Vagina (tissue), 2 donors: ENCODE data around the gene MED13L. TPM values are rescaled to one million over a fixed set of nuclear protein-coding genes. Genes with fewer than 3 reads are reported as not detected.

ENCODE experiments used
- DNase-seq, 2 donors: peaks; one replicate each; pipeline ENCODE4 v3.0.0-alpha.2; 2017; ENCODE audit errors: extremely low spot score in 2 of 2
- H3K27ac ChIP-seq: fragments of 200-600 bp; sonication (generic); one replicate; pipeline ENCODE4 v1.5.1; 2019
- H3K27me3 ChIP-seq: fragments of 200-600 bp; sonication (generic); one replicate; pipeline ENCODE4 v1.5.1; 2019
- H3K36me3 ChIP-seq, 2 donors: fragments of 200-600 bp; sonication (generic); one replicate each; pipeline ENCODE4 v1.5.1; 2017 to 2019
- H3K4me1 ChIP-seq: fragments of 200-600 bp; sonication (generic); one replicate; pipeline ENCODE4 v1.5.1; 2019
- H3K4me3 ChIP-seq, 2 donors: fragments of 200-600 bp; sonication (generic); 1 replicate in 1 of 2; 2 replicates in 1 of 2; pipeline ENCODE4 v1.5.1; 2016 to 2019
- H3K9me3 ChIP-seq: fragments of 200-600 bp; sonication (generic); one replicate; pipeline ENCODE4 v1.5.1; 2019
- POLR2A ChIP-seq, 2 donors: fragments of 450-650 bp; IDR thresholded peaks; one replicate each; pipeline ENCODE4 v1.6.1; 2017; ENCODE audit warnings: antibody characterized with exemption in 2 of 2, mild to moderate bottlenecking in 2 of 2, moderate library complexity in 2 of 2
- POLR2AphosphoS5 ChIP-seq, 2 donors: sonication (generic); formaldehyde crosslinking; IDR thresholded peaks; one replicate each; pipeline ENCODE4 v1.9.0; 2017; ENCODE audit warnings: antibody characterized with exemption in 2 of 2, mild to moderate bottlenecking in 2 of 2, low read depth in 1 of 2; ENCODE audit not compliant: insufficient read depth in 1 of 2
- intact Hi-C: fragments of 100-400 bp; cut with DNase I; formaldehyde crosslinking; loops from one replicate; pipeline ENCODE4 v1.15.1; 2023
- total RNA-seq: library from RNA; depleted of rRNA; stranded (reverse); fragments of >200 nt; gene quantifications from one replicate; pipeline ENCODE4 v1.2.3, GENCODE V29; 2016
- TF ChIP-seq, protein P1 (sequence below), 3 experiments: fragments of 450-650 bp in 2 of 3; fragments of 200-600 bp in 1 of 3; sonication (generic) in 1 of 3; IDR thresholded peaks; one replicate each; pipeline ENCODE4 v1.5.1; 2017 to 2019; ENCODE audit warnings: antibody characterized with exemption in 3 of 3, mild to moderate bottlenecking in 2 of 3, moderate library complexity in 2 of 3

MED13L gene
- total RNA-seq, 1 donor from 2014 or later, result 161 TPM

- Histone ChIP-seq H3K9me3 (no peaks in the 10 kb centered on the region), H3K4me3 (no peak overlapping the region), H3K36me3 (peaks cover 0 to 68% of the 10 kb centered on the region in 2 donors), H3K27me3 (no peaks in the 10 kb centered on the region), H3K27ac (no peak overlapping the region), H3K4me1 (no peaks in the 10 kb centered on the region)
- TF ChIP-seq POLR2A (IDR thresholded peaks at IDR 0.05) (no peak), POLR2AphosphoS5 (IDR thresholded peaks at IDR 0.05; ENCODE audit: insufficient read depth in 1 of 2, low read depth in 1 of 2) (no peak)
- TF ChIP-seq, protein P1, sequence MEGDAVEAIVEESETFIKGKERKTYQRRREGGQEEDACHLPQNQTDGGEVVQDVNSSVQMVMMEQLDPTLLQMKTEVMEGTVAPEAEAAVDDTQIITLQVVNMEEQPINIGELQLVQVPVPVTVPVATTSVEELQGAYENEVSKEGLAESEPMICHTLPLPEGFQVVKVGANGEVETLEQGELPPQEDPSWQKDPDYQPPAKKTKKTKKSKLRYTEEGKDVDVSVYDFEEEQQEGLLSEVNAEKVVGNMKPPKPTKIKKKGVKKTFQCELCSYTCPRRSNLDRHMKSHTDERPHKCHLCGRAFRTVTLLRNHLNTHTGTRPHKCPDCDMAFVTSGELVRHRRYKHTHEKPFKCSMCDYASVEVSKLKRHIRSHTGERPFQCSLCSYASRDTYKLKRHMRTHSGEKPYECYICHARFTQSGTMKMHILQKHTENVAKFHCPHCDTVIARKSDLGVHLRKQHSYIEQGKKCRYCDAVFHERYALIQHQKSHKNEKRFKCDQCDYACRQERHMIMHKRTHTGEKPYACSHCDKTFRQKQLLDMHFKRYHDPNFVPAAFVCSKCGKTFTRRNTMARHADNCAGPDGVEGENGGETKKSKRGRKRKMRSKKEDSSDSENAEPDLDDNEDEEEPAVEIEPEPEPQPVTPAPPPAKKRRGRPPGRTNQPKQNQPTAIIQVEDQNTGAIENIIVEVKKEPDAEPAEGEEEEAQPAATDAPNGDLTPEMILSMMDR (IDR thresholded peaks at IDR 0.05), result no peak
- no peak for DNase-seq
- intact Hi-C loops, result loop anchor here (10.0 kb wide), 1 partner anchor 214 kb away; no protein-coding TSS in a partner anchor
Measured at GRCh38 chr12:116010467-116010866, 267.0 kb downstream of the MED13L start.

- no peaks in the 10 kb centered on the region for H3K27me3 ChIP-seq
- TF ChIP-seq POLR2A (IDR thresholded peaks at IDR 0.05) (no peak), POLR2AphosphoS5 (IDR thresholded peaks at IDR 0.05; ENCODE audit: insufficient read depth in 1 of 2, low read depth in 1 of 2) (no peak)
- TF ChIP-seq, protein P1 (IDR thresholded peaks at IDR 0.05), result no peak
- H3K36me3 ChIP-seq, result peaks cover 0 to 67% of the 10 kb centered on the region in 2 donors
- no peak overlapping the region for H3K4me3 ChIP-seq
- H3K9me3 ChIP-seq, result no peaks in the 10 kb centered on the region
- DNase-seq, result no peak
- no peak overlapping the region for H3K27ac ChIP-seq
- intact Hi-C loops, result loop anchor here (10.0 kb wide), 1 partner anchor 215 kb away; no protein-coding TSS in a partner anchor
- no peaks in the 10 kb centered on the region for H3K4me1 ChIP-seq
Measured at GRCh38 chr12:116009805-116010204, 267.7 kb downstream of the MED13L start.

DNA sequence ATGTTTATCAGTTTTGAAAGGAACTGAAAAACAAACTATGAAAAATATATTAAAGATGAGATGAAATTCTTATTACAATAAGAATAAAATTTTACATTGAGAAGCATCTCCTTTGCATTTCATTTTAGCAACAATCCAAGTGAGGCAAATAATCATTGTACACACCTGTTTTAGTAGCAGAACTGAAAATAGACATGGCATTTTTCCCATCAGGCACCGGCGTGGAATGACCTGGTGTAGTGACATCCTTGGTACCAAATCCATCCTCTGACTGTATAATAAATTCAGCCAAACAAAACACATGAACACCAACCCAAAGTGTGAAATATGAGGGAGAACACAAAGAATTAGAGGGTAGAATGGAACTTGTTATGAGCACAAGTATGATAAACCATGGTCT lies 271.4 kb downstream of the MED13L start:
- H3K4me1 ChIP-seq, result no peaks in the 10 kb centered on the region
- peaks cover 0 to 54% of the 10 kb centered on the region in 2 donors for H3K36me3 ChIP-seq
- intact Hi-C loops, result no loop called here
- no peak overlapping the region for H3K4me3 ChIP-seq
- H3K27me3 ChIP-seq, result no peaks in the 10 kb centered on the region
- H3K9me3 ChIP-seq, result no peaks in the 10 kb centered on the region
- no peak overlapping the region for H3K27ac ChIP-seq
- no peak for DNase-seq
- TF ChIP-seq, protein P1 (IDR thresholded peaks at IDR 0.05), result no peak
- TF ChIP-seq POLR2A (IDR thresholded peaks at IDR 0.05) (no peak), POLR2AphosphoS5 (IDR thresholded peaks at IDR 0.05; ENCODE audit: insufficient read depth in 1 of 2, low read depth in 1 of 2) (no peak)

DNA sequence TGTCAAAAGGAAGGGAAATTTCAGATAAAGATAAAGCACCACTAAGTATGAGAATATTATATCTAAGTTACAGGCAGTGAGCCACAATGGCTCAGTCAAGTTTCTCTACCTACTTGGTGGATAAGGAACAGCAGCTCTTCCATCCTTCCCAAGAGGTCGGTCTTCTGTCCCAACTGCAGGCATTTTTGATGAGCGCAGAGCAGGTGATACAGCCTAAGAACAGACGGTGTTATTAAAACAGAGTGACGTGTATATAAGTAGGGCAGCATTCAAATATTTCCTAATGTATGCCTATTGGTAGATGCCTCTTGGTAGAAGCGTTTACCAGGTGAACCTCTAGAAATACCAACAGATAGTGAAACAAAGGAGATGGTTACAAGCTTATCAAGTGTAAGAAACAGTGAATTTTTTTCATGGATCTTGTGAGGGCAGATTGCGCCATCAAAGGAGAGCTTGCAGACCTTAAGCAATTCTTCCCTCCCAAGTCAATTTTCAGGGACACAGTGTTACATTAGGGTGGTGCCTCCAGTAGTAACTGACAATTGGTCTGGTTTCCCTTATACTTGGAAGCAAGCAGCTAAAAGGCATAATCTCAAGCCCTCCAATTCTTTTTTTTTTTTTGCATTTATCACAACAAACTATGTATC lies 274.5 kb downstream of the MED13L start:
- peaks cover 0 to 33% of the 10 kb centered on the region in 2 donors for H3K36me3 ChIP-seq
- H3K4me1 ChIP-seq, result peaks cover 14% of the 10 kb centered on the region
- no peak for TF ChIP-seq POLR2AphosphoS5 (IDR thresholded peaks at IDR 0.05; ENCODE audit: insufficient read depth in 1 of 2, low read depth in 1 of 2)
- TF ChIP-seq POLR2A (IDR thresholded peaks at IDR 0.05), result no peak
- TF ChIP-seq, protein P1 (IDR thresholded peaks at IDR 0.05), result no peak
- no peaks in the 10 kb centered on the region for H3K9me3 ChIP-seq
- no peak overlapping the region for H3K4me3 ChIP-seq
- intact Hi-C loops, result no loop called here
- DNase-seq, result no peak
- no peaks in the 10 kb centered on the region for H3K27me3 ChIP-seq
- no peak overlapping the region for H3K27ac ChIP-seq

DNA sequence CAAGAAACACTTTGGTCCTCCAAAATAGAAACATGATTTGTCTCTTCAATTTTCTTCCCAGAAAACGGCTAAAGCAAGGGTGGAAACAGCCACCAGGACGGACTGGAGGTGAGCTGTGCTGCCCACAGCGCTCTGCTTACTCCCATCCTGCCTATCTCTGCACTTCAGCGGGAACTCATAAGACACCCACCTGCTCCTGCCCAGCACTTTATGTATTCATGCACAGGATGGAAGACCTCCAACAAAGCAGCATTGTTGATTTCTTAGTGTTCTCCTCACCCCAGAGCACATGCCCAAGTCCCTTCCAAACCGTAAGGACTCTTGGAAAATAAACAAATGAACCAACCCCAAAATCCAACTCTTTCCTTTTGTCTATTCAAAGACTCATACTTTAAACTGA lies 277.2 kb downstream of the MED13L start:
- TF ChIP-seq, protein P1 (IDR thresholded peaks at IDR 0.05), result no peak
- no peak for TF ChIP-seq POLR2A (IDR thresholded peaks at IDR 0.05)
- no peak for TF ChIP-seq POLR2AphosphoS5 (IDR thresholded peaks at IDR 0.05; ENCODE audit: insufficient read depth in 1 of 2, low read depth in 1 of 2)
- Histone ChIP-seq H3K36me3 (peaks cover 0 to 35% of the 10 kb centered on the region in 2 donors), H3K9me3 (no peaks in the 10 kb centered on the region)

More for the DNA sequence above, 277.2 kb downstream of the MED13L start:
- H3K27me3 ChIP-seq, result no peaks in the 10 kb centered on the region
- intact Hi-C loops, result no loop called here
- no peak overlapping the region for H3K4me3 ChIP-seq
- H3K27ac ChIP-seq, result no peak overlapping the region
- DNase-seq, result no peak
- H3K4me1 ChIP-seq, result peaks cover 15% of the 10 kb centered on the region
